ENCODE data around the gene TCF3.

DNA sequence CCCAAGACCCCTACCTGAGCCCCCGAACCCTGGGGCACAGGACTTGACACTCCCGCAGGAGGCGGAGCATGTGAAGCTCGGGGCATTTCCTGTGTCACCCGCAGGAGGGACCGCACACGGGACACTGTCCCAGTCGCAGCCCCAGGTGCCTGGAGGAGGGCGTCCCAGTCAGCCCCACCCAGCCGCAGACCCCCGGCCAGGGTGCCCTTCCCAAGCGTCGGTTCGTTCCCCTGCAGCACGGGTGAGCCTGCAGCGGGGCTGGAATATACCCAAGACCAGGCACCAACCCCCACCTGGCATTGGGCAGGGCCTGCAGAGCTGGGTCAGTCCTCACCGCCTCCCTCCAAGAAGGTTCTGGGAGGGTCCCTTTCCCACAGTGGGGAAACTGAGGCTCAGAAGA is 21.6 kb downstream of the TCF3 start:
- TF ChIP-seq, protein P1, sequence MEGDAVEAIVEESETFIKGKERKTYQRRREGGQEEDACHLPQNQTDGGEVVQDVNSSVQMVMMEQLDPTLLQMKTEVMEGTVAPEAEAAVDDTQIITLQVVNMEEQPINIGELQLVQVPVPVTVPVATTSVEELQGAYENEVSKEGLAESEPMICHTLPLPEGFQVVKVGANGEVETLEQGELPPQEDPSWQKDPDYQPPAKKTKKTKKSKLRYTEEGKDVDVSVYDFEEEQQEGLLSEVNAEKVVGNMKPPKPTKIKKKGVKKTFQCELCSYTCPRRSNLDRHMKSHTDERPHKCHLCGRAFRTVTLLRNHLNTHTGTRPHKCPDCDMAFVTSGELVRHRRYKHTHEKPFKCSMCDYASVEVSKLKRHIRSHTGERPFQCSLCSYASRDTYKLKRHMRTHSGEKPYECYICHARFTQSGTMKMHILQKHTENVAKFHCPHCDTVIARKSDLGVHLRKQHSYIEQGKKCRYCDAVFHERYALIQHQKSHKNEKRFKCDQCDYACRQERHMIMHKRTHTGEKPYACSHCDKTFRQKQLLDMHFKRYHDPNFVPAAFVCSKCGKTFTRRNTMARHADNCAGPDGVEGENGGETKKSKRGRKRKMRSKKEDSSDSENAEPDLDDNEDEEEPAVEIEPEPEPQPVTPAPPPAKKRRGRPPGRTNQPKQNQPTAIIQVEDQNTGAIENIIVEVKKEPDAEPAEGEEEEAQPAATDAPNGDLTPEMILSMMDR (IDR thresholded peaks at IDR 0.05; ENCODE audit: borderline replicate concordance, extremely low read depth, low read length, poor library complexity, severe bottlenecking): no peak
- TF ChIP-seq EZH2 (IDR thresholded peaks at IDR 0.05; ENCODE audit: borderline replicate concordance, low read depth, low read length, severe bottlenecking): no peak
